SIG-M5 (cell line): ENCODE results near the gene ITGA1.
"Not testable (repeated sequence)": the region's sequence is repeated elsewhere in the genome, so short reads cannot be mapped to it uniquely, and the experiment has no call there.

Source experiments
- DNase-seq: peaks from one replicate; lab custom pipeline; 2025; lab: John Stamatoyannopoulos, UW

The ITGA1 gene

GRCh38 chr5:52831786-52832511, 44.2 kb downstream of the ITGA1 start:
- DNase-seq = no peak

DNA sequence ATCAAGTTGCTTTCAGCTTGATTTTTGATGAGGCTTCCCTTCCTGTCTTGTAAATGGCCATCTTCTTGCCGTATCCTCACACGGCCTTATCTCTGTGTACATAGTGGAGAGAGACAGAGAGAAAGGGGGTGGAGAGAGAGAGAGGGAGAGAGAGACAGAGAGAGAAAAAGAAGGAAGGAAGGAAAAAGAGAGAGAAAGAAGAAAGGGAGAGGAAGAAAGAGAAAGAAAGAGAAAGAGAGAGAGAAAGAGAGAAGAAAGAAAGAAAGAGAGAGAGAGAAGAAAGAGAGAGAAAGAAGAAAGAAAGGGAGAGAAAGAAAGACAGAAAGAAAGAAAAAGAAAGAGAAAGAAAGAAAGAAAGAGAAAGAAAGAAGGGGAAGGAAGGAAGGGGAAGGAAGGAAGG, 46.6 kb downstream of the ITGA1 start:
- DNase-seq = no peak

DNA sequence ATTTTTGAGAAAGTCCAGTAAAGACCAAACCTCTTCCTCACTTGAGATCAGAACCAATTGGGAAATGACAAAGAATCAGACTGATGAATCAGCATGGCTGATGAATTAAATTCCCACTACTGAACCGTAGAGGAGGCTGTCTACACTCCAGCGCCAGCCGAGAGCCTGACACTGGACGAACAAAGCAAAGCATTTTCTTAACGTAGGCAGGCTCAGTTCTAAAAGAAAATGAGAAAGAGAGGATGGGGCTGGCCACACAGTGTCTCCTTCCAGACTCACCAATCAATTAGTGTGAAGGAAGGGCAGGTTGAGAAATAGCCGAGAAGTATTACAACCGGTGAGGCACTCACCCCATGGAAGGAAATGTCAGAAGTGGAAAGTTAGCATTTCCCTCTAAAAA, 49.4 kb downstream of the ITGA1 start:
- DNase-seq = no peak

GRCh38 chr5:52837591-52838001, 49.9 kb downstream of the ITGA1 start:
- no peak for DNase-seq

DNA sequence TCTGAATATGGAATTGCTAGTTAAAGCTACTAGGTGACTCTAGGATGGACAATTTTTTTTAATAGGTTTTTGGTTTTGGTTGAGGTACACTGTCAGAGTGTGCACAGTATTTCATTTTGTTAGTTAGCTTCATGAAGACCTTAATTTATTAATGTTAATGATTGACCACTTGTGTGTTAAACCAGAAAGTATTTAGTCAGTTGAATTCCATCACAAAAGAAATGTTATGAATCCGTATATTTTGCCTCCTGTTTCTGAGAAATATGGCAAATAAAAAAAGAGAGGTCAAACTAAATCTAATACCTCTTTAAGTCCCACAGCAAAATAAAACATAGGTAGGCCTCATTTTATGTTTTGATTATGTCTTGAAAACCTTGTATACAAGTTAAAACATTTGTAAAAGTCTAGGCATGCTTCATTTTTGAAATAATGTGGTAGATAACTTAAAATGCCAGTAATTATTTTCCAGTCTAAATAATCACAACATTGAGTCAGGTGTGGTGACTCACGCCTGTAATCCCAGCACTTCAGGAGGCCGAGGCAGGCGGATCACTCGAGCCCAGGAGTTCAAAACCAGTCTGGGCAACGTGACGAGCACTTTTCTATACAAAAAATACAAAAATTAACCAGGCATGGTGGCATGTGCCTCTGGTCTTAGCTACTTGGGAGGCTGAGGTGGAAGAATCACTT, 50.8 kb downstream of the ITGA1 start:
- DNase-seq = no peak

- no peak for DNase-seq
These were observed 51.6 kb downstream of the ITGA1 start for GRCh38 chr5:52839285-52839684.

GRCh38 chr5:52840277-52841050, 52.7 kb downstream of the ITGA1 start:
- DNase-seq = no peak

GRCh38 chr5:52841114-52841513, 53.4 kb downstream of the ITGA1 start:
- no peak for DNase-seq

GRCh38 chr5:52842111-52842510, 54.4 kb downstream of the ITGA1 start:
- DNase-seq = no peak

GRCh38 chr5:52844885-52845284, 57.2 kb downstream of the ITGA1 start:
- no peak for DNase-seq

DNA sequence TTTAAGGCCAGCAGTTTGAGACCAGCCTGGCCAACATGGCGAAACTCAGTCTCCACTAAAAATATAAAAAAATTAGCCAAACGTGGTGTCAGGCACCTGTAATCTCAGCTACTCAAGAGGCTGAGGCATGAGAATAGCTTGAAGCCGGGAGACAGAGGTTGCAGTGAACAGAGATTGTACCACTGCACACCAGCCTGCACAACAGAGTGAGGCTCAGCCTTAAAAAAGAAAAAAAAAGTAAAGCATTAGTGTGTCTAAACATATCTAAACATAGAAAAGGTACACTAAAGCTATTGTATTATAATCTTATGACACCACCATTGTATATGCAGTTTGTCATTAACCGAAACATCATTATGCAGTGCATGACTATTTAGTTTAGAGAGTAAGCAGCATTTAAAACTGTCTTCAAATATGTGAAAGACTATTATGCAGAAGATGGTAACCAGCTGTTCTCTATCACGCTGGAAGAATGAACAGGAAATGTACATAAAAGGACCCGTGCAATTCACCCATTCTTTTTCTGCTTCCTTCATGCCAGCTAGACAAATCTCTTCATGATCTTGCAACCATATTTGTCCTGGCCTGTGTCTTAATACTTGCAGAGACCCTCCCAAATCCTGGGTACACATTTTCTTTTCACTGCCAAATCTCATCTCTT, 58.6 kb downstream of the ITGA1 start:
- no peak for DNase-seq

DNA sequence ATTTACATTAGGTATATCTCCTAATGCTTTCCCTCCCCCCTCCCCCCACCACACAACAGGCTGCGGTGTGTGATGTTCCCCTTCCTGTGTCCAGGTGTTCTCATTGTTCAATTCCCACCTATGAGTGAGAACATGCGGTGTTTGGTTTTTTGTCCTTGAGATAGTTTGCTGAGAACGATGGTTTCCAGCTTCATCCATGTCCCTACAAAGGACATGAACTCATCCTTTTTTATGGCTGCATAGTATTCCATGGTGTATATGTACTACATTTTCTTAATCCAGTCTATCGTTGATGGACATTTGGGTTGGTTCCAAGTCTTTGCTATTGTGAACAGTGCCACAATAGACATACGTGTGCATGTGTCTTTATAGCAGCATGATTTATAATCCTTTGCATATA, 61.0 kb downstream of the ITGA1 start:
- DNase-seq = not testable (repeated sequence)

- no peak for DNase-seq
These were observed 61.8 kb downstream of the ITGA1 start for GRCh38 chr5:52849544-52849943.

DNA sequence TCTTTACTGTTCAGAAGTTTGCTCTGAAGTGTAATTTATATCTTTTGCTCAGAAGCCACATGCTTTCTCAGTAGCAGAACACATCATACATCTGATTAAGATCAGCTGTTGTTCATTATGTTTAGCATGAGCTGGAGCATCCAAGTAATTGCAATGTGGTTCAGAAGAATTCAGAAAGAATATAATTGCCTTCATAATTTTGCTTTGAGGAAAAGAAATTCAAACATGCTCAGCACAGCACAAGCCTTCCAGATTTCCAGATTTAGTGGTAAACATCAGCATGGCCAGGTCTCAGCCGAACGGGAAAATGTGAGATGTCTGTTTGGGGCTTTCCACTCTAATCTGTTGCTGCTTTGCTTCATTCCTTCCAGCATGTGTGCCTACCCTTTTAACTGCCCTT, 65.9 kb downstream of the ITGA1 start:
- DNase-seq = no peak

GRCh38 chr5:52854301-52854700, 66.6 kb downstream of the ITGA1 start:
- no peak for DNase-seq

GRCh38 chr5:52854949-52855348, 67.2 kb downstream of the ITGA1 start:
- no peak for DNase-seq

DNA sequence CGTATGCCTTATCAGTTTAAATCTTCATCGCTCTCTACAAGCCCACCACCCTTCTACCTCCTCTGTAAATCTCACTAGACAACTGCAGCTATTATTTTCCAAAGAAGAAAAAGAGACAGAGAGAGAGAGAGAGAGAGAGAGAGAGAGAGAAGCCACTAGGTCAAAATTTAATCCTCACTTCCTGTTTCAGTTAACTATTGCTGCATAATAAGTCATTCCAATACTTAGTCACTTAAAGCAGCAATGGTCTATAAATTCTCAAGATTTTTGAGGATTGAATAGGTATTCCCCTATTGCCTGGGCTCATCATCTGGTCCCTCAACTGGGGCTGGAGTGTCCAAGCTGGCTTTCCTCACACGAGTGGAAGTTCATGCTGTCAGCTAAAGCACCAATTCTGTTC, 68.8 kb downstream of the ITGA1 start:
- no peak for DNase-seq

- DNase-seq = no peak
These were observed 71.9 kb downstream of the ITGA1 start for GRCh38 chr5:52859628-52860027.

DNA sequence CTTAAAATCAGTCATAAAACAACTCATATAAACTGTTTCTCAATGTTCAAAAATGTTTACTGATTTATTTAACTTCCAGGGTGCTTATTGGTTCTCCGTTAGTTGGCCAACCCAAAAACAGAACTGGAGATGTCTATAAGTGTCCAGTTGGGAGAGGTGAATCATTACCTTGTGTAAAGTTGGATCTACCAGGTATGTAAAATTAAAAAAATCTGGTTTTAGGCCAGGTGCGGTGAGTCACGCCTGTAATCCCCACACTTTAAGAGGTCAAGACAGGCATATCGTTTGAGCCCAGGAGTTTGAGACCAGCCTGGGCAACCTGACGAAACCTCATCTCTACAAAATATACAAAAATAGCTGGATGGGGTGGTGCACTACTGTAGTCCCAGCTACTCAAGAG, 73.7 kb downstream of the ITGA1 start:
- DNase-seq = no peak

- no peak for DNase-seq
These were observed 76.1 kb downstream of the ITGA1 start for GRCh38 chr5:52863715-52864290.

DNA sequence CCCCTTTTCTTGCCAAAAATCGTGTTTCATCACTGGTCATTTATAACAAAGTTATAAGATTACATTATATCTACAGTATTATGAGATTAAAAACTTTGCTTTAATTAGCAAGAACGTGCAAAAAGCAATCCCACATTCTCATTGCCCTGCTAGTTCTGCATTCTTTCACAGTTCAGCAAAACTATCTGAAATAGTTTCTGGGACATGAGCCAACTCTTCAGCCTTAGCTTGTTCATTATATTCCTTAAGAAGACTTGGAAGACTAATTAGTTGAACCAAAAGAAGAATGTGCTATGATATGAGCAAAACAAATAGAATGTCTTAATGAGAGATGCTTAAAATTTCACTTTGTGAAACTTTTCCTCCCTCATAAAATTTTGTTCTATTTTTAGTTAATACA, 76.7 kb downstream of the ITGA1 start:
- DNase-seq = no peak

DNA sequence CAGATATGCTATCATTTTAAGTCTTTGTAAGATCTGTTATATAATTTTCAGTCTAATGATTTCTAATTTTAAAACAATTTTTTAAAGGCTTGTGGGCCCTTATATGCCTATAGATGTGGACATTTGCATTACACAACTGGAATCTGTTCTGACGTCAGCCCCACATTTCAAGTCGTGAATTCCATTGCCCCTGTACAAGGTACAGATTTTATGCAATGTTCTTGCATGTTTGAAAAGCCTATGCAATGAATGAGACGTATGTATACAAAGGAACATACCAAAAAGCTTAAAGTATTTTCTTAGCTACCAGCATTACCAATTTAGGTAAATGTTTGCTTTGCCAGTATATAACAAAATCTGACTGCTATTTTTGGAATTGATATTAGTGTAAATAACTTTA, 77.2 kb downstream of the ITGA1 start:
- DNase-seq = no peak
